ENCODE data around the gene BTBD19.

DNA sequence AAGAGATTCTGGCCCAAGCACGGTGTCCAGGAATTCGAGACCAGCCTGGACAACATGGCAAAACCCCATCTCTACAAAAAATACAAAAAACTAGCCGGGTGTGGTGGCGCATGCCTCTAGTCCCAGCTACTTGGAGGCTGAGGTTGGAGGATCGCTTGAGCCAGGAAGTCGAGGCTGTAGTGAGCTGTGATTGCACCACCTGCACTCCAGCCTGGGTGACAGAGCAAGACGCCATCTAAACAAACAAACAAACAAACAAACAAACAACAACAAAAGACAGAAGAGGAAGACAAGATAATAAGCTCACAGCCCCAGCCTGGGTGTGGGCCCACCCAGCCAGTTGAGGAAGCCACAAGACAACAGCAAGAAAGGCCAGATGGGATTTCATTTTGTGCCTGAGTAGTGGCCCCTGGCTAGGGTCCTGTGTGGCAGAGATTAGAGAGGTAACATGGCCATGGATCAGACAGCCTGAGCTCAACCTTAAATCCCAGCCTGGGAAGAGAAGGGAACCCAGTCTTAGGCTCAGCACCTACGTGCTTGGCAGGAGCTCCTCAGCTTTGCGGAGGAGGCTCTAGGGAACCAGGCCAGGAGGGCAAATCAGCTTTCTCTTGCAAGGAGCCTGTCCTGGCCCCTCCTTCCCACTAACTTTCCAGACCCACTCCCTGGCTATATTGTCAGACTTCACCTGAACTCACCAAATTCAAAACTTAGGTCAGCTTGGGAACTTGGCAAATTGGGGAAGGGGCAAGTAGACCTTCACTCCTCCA lies 15.4 kb upstream of the BTBD19 start:
- TF ChIP-seq, protein P1, sequence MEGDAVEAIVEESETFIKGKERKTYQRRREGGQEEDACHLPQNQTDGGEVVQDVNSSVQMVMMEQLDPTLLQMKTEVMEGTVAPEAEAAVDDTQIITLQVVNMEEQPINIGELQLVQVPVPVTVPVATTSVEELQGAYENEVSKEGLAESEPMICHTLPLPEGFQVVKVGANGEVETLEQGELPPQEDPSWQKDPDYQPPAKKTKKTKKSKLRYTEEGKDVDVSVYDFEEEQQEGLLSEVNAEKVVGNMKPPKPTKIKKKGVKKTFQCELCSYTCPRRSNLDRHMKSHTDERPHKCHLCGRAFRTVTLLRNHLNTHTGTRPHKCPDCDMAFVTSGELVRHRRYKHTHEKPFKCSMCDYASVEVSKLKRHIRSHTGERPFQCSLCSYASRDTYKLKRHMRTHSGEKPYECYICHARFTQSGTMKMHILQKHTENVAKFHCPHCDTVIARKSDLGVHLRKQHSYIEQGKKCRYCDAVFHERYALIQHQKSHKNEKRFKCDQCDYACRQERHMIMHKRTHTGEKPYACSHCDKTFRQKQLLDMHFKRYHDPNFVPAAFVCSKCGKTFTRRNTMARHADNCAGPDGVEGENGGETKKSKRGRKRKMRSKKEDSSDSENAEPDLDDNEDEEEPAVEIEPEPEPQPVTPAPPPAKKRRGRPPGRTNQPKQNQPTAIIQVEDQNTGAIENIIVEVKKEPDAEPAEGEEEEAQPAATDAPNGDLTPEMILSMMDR (IDR thresholded peaks at IDR 0.05), result no peak
- TF ChIP-seq GABPA (IDR thresholded peaks at IDR 0.05; ENCODE audit: low read depth) (no peak), FOXJ3 (CRISPR knock-in tag; IDR thresholded peaks at IDR 0.05) (no peak), POLR2AphosphoS5 (IDR thresholded peaks at IDR 0.05; ENCODE audit: low read depth, low read length) (no peak), RCOR1 (IDR thresholded peaks at IDR 0.05; ENCODE audit: low read length) (no peak), TCF12 (IDR thresholded peaks at IDR 0.05) (no peak), SMC3 (IDR thresholded peaks at IDR 0.05; ENCODE audit: low read depth, low read length) (no peak)
- TF ChIP-seq, protein P2, sequence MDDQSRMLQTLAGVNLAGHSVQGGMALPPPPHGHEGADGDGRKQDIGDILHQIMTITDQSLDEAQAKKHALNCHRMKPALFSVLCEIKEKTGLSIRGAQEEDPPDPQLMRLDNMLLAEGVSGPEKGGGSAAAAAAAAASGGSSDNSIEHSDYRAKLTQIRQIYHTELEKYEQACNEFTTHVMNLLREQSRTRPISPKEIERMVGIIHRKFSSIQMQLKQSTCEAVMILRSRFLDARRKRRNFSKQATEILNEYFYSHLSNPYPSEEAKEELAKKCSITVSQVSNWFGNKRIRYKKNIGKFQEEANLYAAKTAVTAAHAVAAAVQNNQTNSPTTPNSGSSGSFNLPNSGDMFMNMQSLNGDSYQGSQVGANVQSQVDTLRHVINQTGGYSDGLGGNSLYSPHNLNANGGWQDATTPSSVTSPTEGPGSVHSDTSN (IDR thresholded peaks at IDR 0.05), result no peak
- TF ChIP-seq, protein P3, sequence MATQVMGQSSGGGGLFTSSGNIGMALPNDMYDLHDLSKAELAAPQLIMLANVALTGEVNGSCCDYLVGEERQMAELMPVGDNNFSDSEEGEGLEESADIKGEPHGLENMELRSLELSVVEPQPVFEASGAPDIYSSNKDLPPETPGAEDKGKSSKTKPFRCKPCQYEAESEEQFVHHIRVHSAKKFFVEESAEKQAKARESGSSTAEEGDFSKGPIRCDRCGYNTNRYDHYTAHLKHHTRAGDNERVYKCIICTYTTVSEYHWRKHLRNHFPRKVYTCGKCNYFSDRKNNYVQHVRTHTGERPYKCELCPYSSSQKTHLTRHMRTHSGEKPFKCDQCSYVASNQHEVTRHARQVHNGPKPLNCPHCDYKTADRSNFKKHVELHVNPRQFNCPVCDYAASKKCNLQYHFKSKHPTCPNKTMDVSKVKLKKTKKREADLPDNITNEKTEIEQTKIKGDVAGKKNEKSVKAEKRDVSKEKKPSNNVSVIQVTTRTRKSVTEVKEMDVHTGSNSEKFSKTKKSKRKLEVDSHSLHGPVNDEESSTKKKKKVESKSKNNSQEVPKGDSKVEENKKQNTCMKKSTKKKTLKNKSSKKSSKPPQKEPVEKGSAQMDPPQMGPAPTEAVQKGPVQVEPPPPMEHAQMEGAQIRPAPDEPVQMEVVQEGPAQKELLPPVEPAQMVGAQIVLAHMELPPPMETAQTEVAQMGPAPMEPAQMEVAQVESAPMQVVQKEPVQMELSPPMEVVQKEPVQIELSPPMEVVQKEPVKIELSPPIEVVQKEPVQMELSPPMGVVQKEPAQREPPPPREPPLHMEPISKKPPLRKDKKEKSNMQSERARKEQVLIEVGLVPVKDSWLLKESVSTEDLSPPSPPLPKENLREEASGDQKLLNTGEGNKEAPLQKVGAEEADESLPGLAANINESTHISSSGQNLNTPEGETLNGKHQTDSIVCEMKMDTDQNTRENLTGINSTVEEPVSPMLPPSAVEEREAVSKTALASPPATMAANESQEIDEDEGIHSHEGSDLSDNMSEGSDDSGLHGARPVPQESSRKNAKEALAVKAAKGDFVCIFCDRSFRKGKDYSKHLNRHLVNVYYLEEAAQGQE (IDR thresholded peaks at IDR 0.05; ENCODE audit: low read depth, low read length), result no peak

Data from SK-N-SH (cell line).